ENCODE data around the gene CFAP410.
"Not testable (repeated sequence)": the region's sequence is repeated elsewhere in the genome, so short reads cannot be mapped to it uniquely, and the experiment has no call there.

Gene CFAP410

GRCh38 chr21:44318489-44319285, 20.5 kb downstream of the CFAP410 start:
- in situ Hi-C loops (cut with MboI; ENCODE audit: low sequenced_read_pairs) = no loop called here

GRCh38 chr21:44317871-44318270, 21.3 kb downstream of the CFAP410 start:
- in situ Hi-C loops (cut with MboI; ENCODE audit: low sequenced_read_pairs) = no loop called here

GRCh38 chr21:44317241-44317782, 21.9 kb downstream of the CFAP410 start:
- in situ Hi-C loops (cut with MboI; ENCODE audit: low sequenced_read_pairs) = no loop called here

GRCh38 chr21:44316277-44316900, 22.8 kb downstream of the CFAP410 start:
- in situ Hi-C loops (cut with MboI; ENCODE audit: low sequenced_read_pairs) = no loop called here

GRCh38 chr21:44315691-44316203, 23.4 kb downstream of the CFAP410 start:
- in situ Hi-C loops (cut with MboI; ENCODE audit: low sequenced_read_pairs) = no loop called here

GRCh38 chr21:44314561-44314960, 24.6 kb downstream of the CFAP410 start:
- in situ Hi-C loops (cut with MboI; ENCODE audit: low sequenced_read_pairs) = no loop called here

- in situ Hi-C loops (cut with MboI; ENCODE audit: low sequenced_read_pairs) = no loop called here
These were observed 25.1 kb downstream of the CFAP410 start for GRCh38 chr21:44314128-44314527.

- in situ Hi-C loops (cut with MboI; ENCODE audit: low sequenced_read_pairs) = no loop called here
These were observed 25.7 kb downstream of the CFAP410 start for GRCh38 chr21:44313451-44313850.

- in situ Hi-C loops (cut with MboI; ENCODE audit: low sequenced_read_pairs) = no loop called here
These were observed 26.5 kb downstream of the CFAP410 start for GRCh38 chr21:44312716-44313115.

GRCh38 chr21:44312089-44312488, 27.1 kb downstream of the CFAP410 start:
- in situ Hi-C loops (cut with MboI; ENCODE audit: low sequenced_read_pairs) = no loop called here

GRCh38 chr21:44310628-44311507, 28.3 kb downstream of the CFAP410 start:
- in situ Hi-C loops (cut with MboI; ENCODE audit: low sequenced_read_pairs) = no loop called here

- in situ Hi-C loops (cut with MboI; ENCODE audit: low sequenced_read_pairs) = no loop called here
These were observed 32.1 kb downstream of the CFAP410 start for GRCh38 chr21:44306936-44307704.

- in situ Hi-C loops (cut with MboI; ENCODE audit: low sequenced_read_pairs) = no loop called here
These were observed 33.5 kb downstream of the CFAP410 start for GRCh38 chr21:44305691-44306090.

- in situ Hi-C loops (cut with MboI; ENCODE audit: low sequenced_read_pairs) = no loop called here
These were observed 34.3 kb downstream of the CFAP410 start for GRCh38 chr21:44304877-44305293.

- in situ Hi-C loops (cut with MboI; ENCODE audit: low sequenced_read_pairs) = no loop called here
These were observed 35.1 kb downstream of the CFAP410 start for GRCh38 chr21:44304011-44304616.

GRCh38 chr21:44303490-44303981, 35.7 kb downstream of the CFAP410 start:
- in situ Hi-C loops (cut with MboI; ENCODE audit: low sequenced_read_pairs) = no loop called here

GRCh38 chr21:44302573-44303401, 36.4 kb downstream of the CFAP410 start:
- in situ Hi-C loops (cut with MboI; ENCODE audit: low sequenced_read_pairs) = not testable (repeated sequence)

GRCh38 chr21:44301961-44302406, 37.2 kb downstream of the CFAP410 start:
- in situ Hi-C loops (cut with MboI; ENCODE audit: low sequenced_read_pairs) = no loop called here

GRCh38 chr21:44301141-44301540, 38.0 kb downstream of the CFAP410 start:
- in situ Hi-C loops (cut with MboI; ENCODE audit: low sequenced_read_pairs) = no loop called here
